IMR-90 (cell line): ENCODE measurements around the gene DGKD. TPM values are rescaled to one million over a fixed set of nuclear protein-coding genes. Genes with fewer than 3 reads are reported as not detected.
A peak's percentile ranks its signal among the peaks of the same experiment; 100 is the strongest.

Experiments used
- ATAC-seq: fragments of 200-7000 bp; cut with Tn5 transposase; 2 replicates; pipeline ENCODE4 v1.9.1; 2020; ENCODE audit warnings: low read depth, mild to moderate bottlenecking, moderate library complexity
- BruUV-seq: library from RNA; stranded (reverse); fragments of 400-500 nt; replicated peaks from 2 replicates; lab custom pipeline; 2021; lab: Mats Ljungman, UMichigan
- CTCF ChIA-PET: fragments of 300-600 bp; formaldehyde crosslinking; extraction: SDS; loops from one replicate; lab custom pipeline; 2021; ENCODE audit warnings: antibody characterized with exemption; lab: Yijun Ruan, JAX
- POLR2A ChIA-PET: fragments of 300-600 bp; sonication (Branson Sonifier 250); formaldehyde crosslinking; loops from one replicate; lab custom pipeline; 2022; ENCODE audit warnings: antibody characterized with exemption; ENCODE audit not compliant: unreplicated experiment; lab: Charles Lee
- DNase-seq: peaks from one replicate; pipeline ENCODE4 v3.0.0; 2013
- H2AFZ ChIP-seq: replicated peaks from 2 replicates; pipeline ENCODE3; 2013; ENCODE audit warnings: low read length, mild to moderate bottlenecking; ENCODE audit not compliant: poor library complexity
- H2AK5ac ChIP-seq: 2 replicates; pipeline ENCODE4 v1.6.1; 2013; ENCODE audit warnings: low read depth, low read length, inconsistent platforms
- H2AK9ac ChIP-seq: replicated peaks from 2 replicates; pipeline ENCODE3; 2013; ENCODE audit warnings: mild to moderate bottlenecking, low read depth, low read length, moderate library complexity; ENCODE audit not compliant: poor library complexity
- H2BK120ac ChIP-seq: 2 replicates; pipeline ENCODE4 v1.6.1; 2013; ENCODE audit warnings: low read depth, low read length, inconsistent platforms
- H2BK15ac ChIP-seq: 3 replicates; pipeline ENCODE4 v1.6.1; 2013; ENCODE audit warnings: low read depth, low read length, inconsistent platforms
- H2BK20ac ChIP-seq: 2 replicates; pipeline ENCODE4 v1.6.1; 2013; ENCODE audit warnings: low read depth, mild to moderate bottlenecking, inconsistent platforms, low read length, moderate library complexity
- H2BK5ac ChIP-seq: 2 replicates; pipeline ENCODE4 v1.6.1; 2013; ENCODE audit warnings: mild to moderate bottlenecking, low read depth, low read length, inconsistent platforms; ENCODE audit not compliant: poor library complexity, severe bottlenecking
- H3K14ac ChIP-seq: replicated peaks from 2 replicates; pipeline ENCODE4 v1.6.1; 2013; ENCODE audit warnings: low read depth, low read length, inconsistent platforms
- H3K18ac ChIP-seq: 2 replicates; pipeline ENCODE4 v1.6.1; 2013; ENCODE audit warnings: low read depth, low read length, control low read depth
- H3K23ac ChIP-seq: 2 replicates; pipeline ENCODE4 v1.6.1; 2013; ENCODE audit warnings: low read depth, low read length, inconsistent platforms
- H3K27ac ChIP-seq: 2 replicates; pipeline ENCODE4 v1.5.1; 2013; ENCODE audit warnings: mild to moderate bottlenecking, control low read depth, low read length; ENCODE audit not compliant: insufficient read depth
- H3K27me3 ChIP-seq: 2 replicates; pipeline ENCODE4 v1.6.1; 2013; ENCODE audit warnings: low read length; ENCODE audit not compliant: control insufficient read depth, insufficient read depth
- H3K36me3 ChIP-seq: 2 replicates; pipeline ENCODE4 v1.6.1; 2013; ENCODE audit warnings: low read length, mixed read lengths; ENCODE audit not compliant: control insufficient read depth, insufficient read depth
- H3K4ac ChIP-seq: 2 replicates; pipeline ENCODE4 v1.6.1; 2013; ENCODE audit warnings: low read depth, low read length, inconsistent platforms
- H3K4me1 ChIP-seq: 2 replicates; pipeline ENCODE4 v1.6.1; 2013; ENCODE audit warnings: low read length, mixed read lengths; ENCODE audit not compliant: control insufficient read depth, insufficient read depth
- H3K4me2 ChIP-seq: 2 replicates; pipeline ENCODE4 v1.6.1; 2013; ENCODE audit warnings: low read depth, mild to moderate bottlenecking, control low read depth, low read length, moderate library complexity
- H3K4me3 ChIP-seq: 2 replicates; pipeline ENCODE4 v1.5.1; 2013; ENCODE audit warnings: low read depth, mild to moderate bottlenecking, control low read depth, low read length, moderate library complexity; ENCODE audit not compliant: insufficient read depth
- H3K56ac ChIP-seq: 2 replicates; pipeline ENCODE4 v1.6.1; 2013; ENCODE audit warnings: low read length, inconsistent platforms; ENCODE audit not compliant: insufficient read depth; ENCODE audit errors: extremely low read depth
- H3K79me1 ChIP-seq, 2 experiments: 2 replicates each; pipeline ENCODE4 v1.6.1; 2013; ENCODE audit warnings: low read length in 2 of 2, inconsistent platforms in 1 of 2, low read depth in 1 of 2
- H3K9ac ChIP-seq: 2 replicates; pipeline ENCODE4 v1.6.1; 2013; ENCODE audit warnings: low read depth, low read length, control low read depth
- H3K9me1 ChIP-seq: 2 replicates; pipeline ENCODE4 v1.6.1; 2013; ENCODE audit warnings: low read length, inconsistent platforms; ENCODE audit not compliant: insufficient read depth
- H3K9me3 ChIP-seq: 2 replicates; pipeline ENCODE4 v1.6.1; 2013; ENCODE audit warnings: low read length; ENCODE audit not compliant: control insufficient read depth, insufficient read depth
- H4K20me1 ChIP-seq: 2 replicates; pipeline ENCODE4 v1.6.1; 2013; ENCODE audit warnings: low read length, inconsistent platforms; ENCODE audit not compliant: insufficient read depth
- H4K5ac ChIP-seq: 2 replicates; pipeline ENCODE4 v1.6.1; 2013; ENCODE audit warnings: mild to moderate bottlenecking, low read depth, low read length, control low read depth
- H4K8ac ChIP-seq, 2 experiments: 2 replicates each; pipeline ENCODE4 v1.6.1; 2013; ENCODE audit warnings: low read depth in 2 of 2, low read length in 2 of 2, control low read depth in 1 of 2, inconsistent platforms in 1 of 2
- H4K91ac ChIP-seq: 2 replicates; pipeline ENCODE4 v1.6.1; 2013; ENCODE audit warnings: low read depth, low read length, inconsistent platforms; ENCODE audit not compliant: insufficient read depth
- BHLHE40 ChIP-seq: fragments of 150-350 bp; IDR thresholded peaks from 2 replicates; pipeline ENCODE4 v1.6.1; 2016; ENCODE audit warnings: mild to moderate bottlenecking, low read depth, low read length
- CEBPB ChIP-seq: IDR thresholded peaks from 2 replicates; pipeline ENCODE4 v1.6.1; 2012; ENCODE audit warnings: low read depth, low read length, improper control_type of control experiment
- CHD1 ChIP-seq: IDR thresholded peaks from 2 replicates; pipeline ENCODE4 v1.6.1; 2012; ENCODE audit warnings: low read depth, low read length, improper control_type of control experiment
- FOS ChIP-seq: fragments of 150-350 bp; IDR thresholded peaks from 2 replicates; pipeline ENCODE4 v1.6.1; 2016; ENCODE audit warnings: low read depth, low read length
- MAFK ChIP-seq: IDR thresholded peaks from 2 replicates; pipeline ENCODE4 v1.6.1; 2012; ENCODE audit warnings: low read depth, low read length, improper control_type of control experiment
- MAZ ChIP-seq: IDR thresholded peaks from 2 replicates; pipeline ENCODE4 v1.6.1; 2012; ENCODE audit warnings: low read depth, mild to moderate bottlenecking, low read length, improper control_type of control experiment, moderate library complexity, borderline replicate concordance
- MXI1 ChIP-seq: IDR thresholded peaks from 2 replicates; pipeline ENCODE4 v1.6.1; 2012; ENCODE audit warnings: low read depth, mild to moderate bottlenecking, low read length, moderate library complexity, borderline replicate concordance
- NFE2L2 ChIP-seq: fragments of 150-350 bp; IDR thresholded peaks from 2 replicates; pipeline ENCODE4 v1.6.1; 2016; ENCODE audit warnings: low read depth, mild to moderate bottlenecking, low read length
- POLR2A ChIP-seq: IDR thresholded peaks from 2 replicates; pipeline ENCODE4 v1.6.1; 2012; ENCODE audit warnings: mild to moderate bottlenecking, low read depth, low read length
- RAD21 ChIP-seq: IDR thresholded peaks from 2 replicates; pipeline ENCODE4 v1.6.1; 2012; ENCODE audit warnings: low read length, improper control_type of control experiment
- RCOR1 ChIP-seq: IDR thresholded peaks from 2 replicates; pipeline ENCODE4 v1.6.1; 2012; ENCODE audit warnings: mild to moderate bottlenecking, low read length, improper control_type of control experiment; ENCODE audit not compliant: insufficient replicate concordance
- SMC3 ChIP-seq: fragments of 150-350 bp; IDR thresholded peaks from 2 replicates; pipeline ENCODE4 v1.6.1; 2016; ENCODE audit warnings: low read depth, mild to moderate bottlenecking, antibody characterized with exemption, low read length, moderate library complexity
- WGBS, 2 experiments: methylation state at CpG; one replicate each; pipeline versions ENCODE4 v1.1.5 to v1.1.7; 2013; ENCODE audit warnings: missing lambda C conversion rate in 2 of 2; ENCODE audit not compliant: insufficient read length in 1 of 2; ENCODE audit errors: extremely low coverage in 2 of 2; 5-methylcytosine and 5-hydroxymethylcytosine counted together
- dilution Hi-C: fragments of 300-500 bp; cut with HindIII; formaldehyde crosslinking; loops from one replicate; pipeline ENCODE4 v1.14.3; 2018; ENCODE audit warnings: low sequenced_read_pairs; ENCODE audit not compliant: unreplicated experiment
- in situ Hi-C: fragments of 300-500 bp; cut with MboI; formaldehyde crosslinking; loops from 3 replicates; pipeline ENCODE4 v1.14.3; 2019; ENCODE audit warnings: low sequenced_read_pairs, inconsistent platforms, mixed read lengths
- intact Hi-C: fragments of 100-400 bp; cut with micrococcal nuclease; formaldehyde crosslinking; loops from 2 replicates; pipeline ENCODE4 v1.10.0; 2022
- polyA plus RNA-seq, 3 experiments: library from polyadenylated mRNA; depleted of rRNA; stranded (reverse); fragments of >200 nt; gene quantifications; 2 replicates each; pipeline ENCODE4 v1.2.3, GENCODE V29; 2012; ENCODE audit warnings: low replicate concordance in 1 of 3
- total RNA-seq: library from RNA; depleted of rRNA; stranded (reverse); fragments of >200 nt; gene quantifications from 2 replicates; pipeline ENCODE4 v1.2.3, GENCODE V29; 2012
- TF ChIP-seq, protein P1 (sequence below): conservative IDR thresholded peaks from 2 replicates; pipeline ENCODE4 v1.5.1; 2012; ENCODE audit warnings: mild to moderate bottlenecking, low read depth, low read length, improper control_type of control experiment
- TF ChIP-seq, protein P2 (sequence below): fragments of 150-350 bp; IDR thresholded peaks from 2 replicates; pipeline ENCODE4 v1.6.1; 2016; ENCODE audit warnings: low read depth, mild to moderate bottlenecking, low read length, moderate library complexity, borderline replicate concordance
- TF ChIP-seq, protein P3 (sequence below): fragments of 150-350 bp; IDR thresholded peaks from 2 replicates; pipeline ENCODE4 v1.6.1; 2017; ENCODE audit warnings: mild to moderate bottlenecking, antibody characterized with exemption, low read length, low read depth

Gene DGKD
- total and polyA plus RNA-seq, 2 of the 4 experiments (the other 2 are of a cell fraction), result 6.5 to 10.1 TPM

DNA sequence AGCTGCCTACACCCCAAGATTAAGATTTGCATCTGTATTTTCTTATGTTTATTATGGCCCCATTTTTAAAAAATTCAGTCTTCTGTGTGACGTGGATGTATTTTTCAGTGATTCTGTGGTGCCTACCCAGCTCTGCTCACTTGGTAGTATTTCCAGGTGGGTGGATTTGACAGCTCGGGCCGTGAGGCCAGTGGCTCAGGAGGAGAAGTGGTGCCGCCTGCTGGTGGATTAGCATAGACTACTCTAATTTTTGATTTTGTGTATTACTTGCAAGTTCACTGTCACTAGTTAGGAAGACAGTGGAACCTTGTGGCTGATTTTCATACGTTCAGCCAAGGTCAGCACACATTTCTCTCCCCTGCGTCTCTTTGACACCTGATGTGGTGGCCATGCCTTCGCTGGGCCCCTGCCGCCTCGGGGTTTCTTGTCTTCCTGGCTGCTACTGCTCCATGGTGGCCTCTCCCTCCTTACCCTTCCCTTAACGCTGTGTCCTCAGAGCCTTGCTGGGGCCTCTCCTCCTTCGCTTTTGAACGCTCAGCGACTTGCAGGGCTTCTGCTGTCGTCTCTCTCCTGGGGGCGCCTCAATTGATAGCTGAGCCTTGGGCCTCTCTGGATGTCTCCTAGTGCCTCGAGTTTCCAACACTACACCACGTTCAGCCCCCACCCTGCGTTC, 89.4 kb downstream of the DGKD start:
- intact Hi-C loops (loop anchor here (1.0 kb wide), 4 partner anchors 39 to 192 kb away; partner anchors contain the start of genes ATG16L1 and DGKD), dilution Hi-C loops (no loop called here)

More for the DNA sequence above, 89.4 kb downstream of the DGKD start:
- Histone ChIP-seq H3K9me1 (no peaks in the 10 kb centered on the region; the same call in 1 of the 2 replicates), H3K14ac (no peak overlapping the region), H2BK15ac (no peak overlapping the region), H3K9me3 (no peaks in the 10 kb centered on the region), H2AK9ac (no peak overlapping the region), H3K9ac (no peak overlapping the region), H4K91ac (no peak overlapping the region), H3K4me2 (no peak overlapping the region), H4K5ac (no peak overlapping the region), H3K27me3 (no peaks in the 10 kb centered on the region), H3K18ac (no peak overlapping the region), H2BK120ac (no peak overlapping the region), H4K20me1 (no peaks in the 10 kb centered on the region), H3K27ac (no peak overlapping the region), H3K79me1 (no peaks in the 10 kb centered on the region; a peak in 1 of 4 replicates), H3K36me3 (peaks cover 14% of the 10 kb centered on the region), H3K4me1 (no peaks in the 10 kb centered on the region), H2BK5ac (no peak overlapping the region), H4K8ac (no peak overlapping the region), H2BK20ac (no peak overlapping the region), H3K4ac (no peak overlapping the region), H2AK5ac (no peak overlapping the region), H3K4me3 (no peak overlapping the region), H3K56ac (no peak overlapping the region), H3K23ac (no peak overlapping the region), H2AFZ (no peak overlapping the region)
- ATAC-seq (peak; percentile 90), DNase-seq (peak; percentile 83)
- in situ Hi-C loops, result loop anchor here (10.0 kb wide), 1 partner anchor 159 kb away; no protein-coding TSS in a partner anchor
- whole genome bisulfite sequencing, 2 experiments, result 64% methylated on average over 11 of the region's 18 CpGs; no CpG with 5 or more reads in 1 of the 2 experiments
- TF ChIP-seq, protein P1, sequence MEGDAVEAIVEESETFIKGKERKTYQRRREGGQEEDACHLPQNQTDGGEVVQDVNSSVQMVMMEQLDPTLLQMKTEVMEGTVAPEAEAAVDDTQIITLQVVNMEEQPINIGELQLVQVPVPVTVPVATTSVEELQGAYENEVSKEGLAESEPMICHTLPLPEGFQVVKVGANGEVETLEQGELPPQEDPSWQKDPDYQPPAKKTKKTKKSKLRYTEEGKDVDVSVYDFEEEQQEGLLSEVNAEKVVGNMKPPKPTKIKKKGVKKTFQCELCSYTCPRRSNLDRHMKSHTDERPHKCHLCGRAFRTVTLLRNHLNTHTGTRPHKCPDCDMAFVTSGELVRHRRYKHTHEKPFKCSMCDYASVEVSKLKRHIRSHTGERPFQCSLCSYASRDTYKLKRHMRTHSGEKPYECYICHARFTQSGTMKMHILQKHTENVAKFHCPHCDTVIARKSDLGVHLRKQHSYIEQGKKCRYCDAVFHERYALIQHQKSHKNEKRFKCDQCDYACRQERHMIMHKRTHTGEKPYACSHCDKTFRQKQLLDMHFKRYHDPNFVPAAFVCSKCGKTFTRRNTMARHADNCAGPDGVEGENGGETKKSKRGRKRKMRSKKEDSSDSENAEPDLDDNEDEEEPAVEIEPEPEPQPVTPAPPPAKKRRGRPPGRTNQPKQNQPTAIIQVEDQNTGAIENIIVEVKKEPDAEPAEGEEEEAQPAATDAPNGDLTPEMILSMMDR, result peak; percentile 91
- TF ChIP-seq RCOR1, result no peak
- TF ChIP-seq, protein P2, sequence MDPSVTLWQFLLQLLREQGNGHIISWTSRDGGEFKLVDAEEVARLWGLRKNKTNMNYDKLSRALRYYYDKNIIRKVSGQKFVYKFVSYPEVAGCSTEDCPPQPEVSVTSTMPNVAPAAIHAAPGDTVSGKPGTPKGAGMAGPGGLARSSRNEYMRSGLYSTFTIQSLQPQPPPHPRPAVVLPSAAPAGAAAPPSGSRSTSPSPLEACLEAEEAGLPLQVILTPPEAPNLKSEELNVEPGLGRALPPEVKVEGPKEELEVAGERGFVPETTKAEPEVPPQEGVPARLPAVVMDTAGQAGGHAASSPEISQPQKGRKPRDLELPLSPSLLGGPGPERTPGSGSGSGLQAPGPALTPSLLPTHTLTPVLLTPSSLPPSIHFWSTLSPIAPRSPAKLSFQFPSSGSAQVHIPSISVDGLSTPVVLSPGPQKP, result no peak
- TF ChIP-seq, protein P3, sequence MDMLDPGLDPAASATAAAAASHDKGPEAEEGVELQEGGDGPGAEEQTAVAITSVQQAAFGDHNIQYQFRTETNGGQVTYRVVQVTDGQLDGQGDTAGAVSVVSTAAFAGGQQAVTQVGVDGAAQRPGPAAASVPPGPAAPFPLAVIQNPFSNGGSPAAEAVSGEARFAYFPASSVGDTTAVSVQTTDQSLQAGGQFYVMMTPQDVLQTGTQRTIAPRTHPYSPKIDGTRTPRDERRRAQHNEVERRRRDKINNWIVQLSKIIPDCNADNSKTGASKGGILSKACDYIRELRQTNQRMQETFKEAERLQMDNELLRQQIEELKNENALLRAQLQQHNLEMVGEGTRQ, result no peak
- TF ChIP-seq CEBPB, result no peak
- 0 out of 2 replicates have a peak, but pooled peaks have one; percentile 23 for TF ChIP-seq MAZ
- TF ChIP-seq SMC3, result peak; percentile 97
- TF ChIP-seq MXI1, result peak; percentile 100
- TF ChIP-seq NFE2L2, result no peak
- TF ChIP-seq MAFK, result no peak
- peak; percentile 95 for TF ChIP-seq RAD21
- no peak for TF ChIP-seq BHLHE40
- TF ChIP-seq CHD1, result no peak
- peak; percentile 30; the same call in 1 of the 2 replicates for TF ChIP-seq POLR2A
- no peak for TF ChIP-seq FOS
- ChIA-PET POLR2A (no interaction called here), CTCF (interaction anchor here (0.5 to 2.5 kb wide), 11 partner anchors 10 to 65 kb away, joined by 3 to 18 read pairs (median 4); no protein-coding TSS in a partner anchor)
- no TSS peak for BruUV-seq
